ENCODE data around the gene DISC1.
"Not testable (repeated sequence)": the region's sequence is repeated elsewhere in the genome, so short reads cannot be mapped to it uniquely, and the experiment has no call there.

Gene DISC1

GRCh38 chr1:231943084-231943483 lies 316.5 kb downstream of the DISC1 start (continued):
- TF ChIP-seq, protein P1, sequence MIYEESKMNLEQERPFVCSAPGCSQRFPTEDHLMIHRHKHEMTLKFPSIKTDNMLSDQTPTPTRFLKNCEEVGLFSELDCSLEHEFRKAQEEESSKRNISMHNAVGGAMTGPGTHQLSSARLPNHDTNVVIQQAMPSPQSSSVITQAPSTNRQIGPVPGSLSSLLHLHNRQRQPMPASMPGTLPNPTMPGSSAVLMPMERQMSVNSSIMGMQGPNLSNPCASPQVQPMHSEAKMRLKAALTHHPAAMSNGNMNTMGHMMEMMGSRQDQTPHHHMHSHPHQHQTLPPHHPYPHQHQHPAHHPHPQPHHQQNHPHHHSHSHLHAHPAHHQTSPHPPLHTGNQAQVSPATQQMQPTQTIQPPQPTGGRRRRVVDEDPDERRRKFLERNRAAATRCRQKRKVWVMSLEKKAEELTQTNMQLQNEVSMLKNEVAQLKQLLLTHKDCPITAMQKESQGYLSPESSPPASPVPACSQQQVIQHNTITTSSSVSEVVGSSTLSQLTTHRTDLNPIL (CRISPR knock-in tag; IDR thresholded peaks at IDR 0.05; ENCODE audit: low read depth) = no peak
- TF ChIP-seq ZNF70 (CRISPR knock-in tag; IDR thresholded peaks at IDR 0.05) (no peak), PPARA (CRISPR knock-in tag; IDR thresholded peaks at IDR 0.05; ENCODE audit: borderline replicate concordance) (no peak), TOX (CRISPR knock-in tag; IDR thresholded peaks at IDR 0.05; ENCODE audit: borderline replicate concordance) (no peak), RARB (CRISPR knock-in tag; IDR thresholded peaks at IDR 0.05) (no peak), ISL1 (CRISPR knock-in tag; IDR thresholded peaks at IDR 0.05) (no peak), POU6F1 (CRISPR knock-in tag; IDR thresholded peaks at IDR 0.05; ENCODE audit: borderline replicate concordance, low read depth) (no peak), ZFP30 (CRISPR knock-in tag; IDR thresholded peaks at IDR 0.05) (no peak), ZNF8 (CRISPR knock-in tag; IDR thresholded peaks at IDR 0.05) (no peak), ESRRG (CRISPR knock-in tag; IDR thresholded peaks at IDR 0.05) (no peak), ZC3H10 (CRISPR knock-in tag; IDR thresholded peaks at IDR 0.05) (no peak), TCF4 (CRISPR knock-in tag; IDR thresholded peaks at IDR 0.05; ENCODE audit: borderline replicate concordance) (no peak)
- TF ChIP-seq, protein P2, sequence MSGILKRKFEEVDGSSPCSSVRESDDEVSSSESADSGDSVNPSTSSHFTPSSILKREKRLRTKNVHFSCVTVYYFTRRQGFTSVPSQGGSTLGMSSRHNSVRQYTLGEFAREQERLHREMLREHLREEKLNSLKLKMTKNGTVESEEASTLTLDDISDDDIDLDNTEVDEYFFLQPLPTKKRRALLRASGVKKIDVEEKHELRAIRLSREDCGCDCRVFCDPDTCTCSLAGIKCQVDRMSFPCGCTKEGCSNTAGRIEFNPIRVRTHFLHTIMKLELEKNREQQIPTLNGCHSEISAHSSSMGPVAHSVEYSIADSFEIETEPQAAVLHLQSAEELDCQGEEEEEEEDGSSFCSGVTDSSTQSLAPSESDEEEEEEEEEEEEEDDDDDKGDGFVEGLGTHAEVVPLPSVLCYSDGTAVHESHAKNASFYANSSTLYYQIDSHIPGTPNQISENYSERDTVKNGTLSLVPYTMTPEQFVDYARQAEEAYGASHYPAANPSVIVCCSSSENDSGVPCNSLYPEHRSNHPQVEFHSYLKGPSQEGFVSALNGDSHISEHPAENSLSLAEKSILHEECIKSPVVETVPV (CRISPR knock-in tag; IDR thresholded peaks at IDR 0.05) = no peak

DNA sequence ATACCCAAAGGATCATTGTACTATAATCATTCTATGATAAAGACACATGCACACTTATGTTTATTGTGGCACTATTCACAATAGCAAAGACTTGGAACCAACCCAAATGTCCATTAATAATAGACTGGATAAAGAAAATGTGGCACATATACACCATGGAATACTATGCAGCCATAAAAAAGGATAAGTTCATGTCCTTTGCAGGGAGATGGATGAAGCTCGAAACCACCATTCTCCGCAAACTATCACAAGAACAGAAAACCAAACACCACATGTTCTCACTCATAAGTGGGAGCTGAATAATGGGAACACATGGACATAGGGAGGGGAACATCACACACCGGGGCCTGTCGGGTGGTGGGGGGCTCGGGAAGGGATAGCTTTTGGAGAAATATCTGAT lies 321.5 kb downstream of the DISC1 start:
- ATAC-seq = not testable (repeated sequence)

DNA sequence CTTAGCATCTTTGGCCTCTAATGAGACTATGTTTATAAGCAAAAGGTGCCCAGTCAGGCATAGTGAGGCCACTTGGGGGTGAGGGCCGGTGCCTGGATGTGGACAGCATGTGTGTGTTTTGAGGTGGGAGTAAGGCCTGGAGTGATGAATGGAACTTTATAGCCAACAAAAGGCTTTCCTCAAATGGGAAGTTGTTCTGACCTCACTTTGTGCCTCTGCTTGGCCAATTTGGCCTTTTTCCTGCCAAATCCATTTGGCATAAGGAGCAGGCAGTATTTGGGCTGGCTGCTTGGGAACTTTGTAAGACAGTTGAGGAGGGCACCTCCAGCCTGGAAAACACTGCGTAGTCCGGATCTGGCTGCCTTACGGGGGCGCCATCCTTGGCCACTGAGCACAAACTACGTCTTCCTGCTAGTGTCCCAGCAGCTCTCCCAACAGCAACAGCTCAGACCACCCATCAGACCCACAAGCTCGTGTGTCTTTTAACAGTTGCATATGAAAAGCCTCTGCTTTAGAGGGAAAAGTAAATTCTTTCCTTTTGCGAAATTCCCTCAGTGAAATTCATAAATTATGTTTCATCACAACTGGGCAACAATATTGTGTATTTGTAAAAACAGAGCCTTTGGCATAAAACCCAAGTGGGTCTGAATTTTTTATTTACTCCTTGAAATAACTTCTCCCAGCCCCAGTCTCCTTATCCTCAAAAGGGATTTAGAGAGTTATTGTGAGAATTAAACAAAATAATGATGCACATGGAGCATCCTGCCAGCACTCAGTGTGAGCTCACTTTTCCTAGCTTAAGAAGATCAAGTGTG lies 322.9 kb downstream of the DISC1 start:
- TF ChIP-seq, protein P1 (CRISPR knock-in tag; IDR thresholded peaks at IDR 0.05; ENCODE audit: low read depth) = no peak
- TF ChIP-seq ZFP3 (CRISPR knock-in tag; IDR thresholded peaks at IDR 0.05) = no peak
- no peak for TF ChIP-seq POU6F1 (CRISPR knock-in tag; IDR thresholded peaks at IDR 0.05; ENCODE audit: borderline replicate concordance, low read depth)
- no peak for TF ChIP-seq ZC3H10 (CRISPR knock-in tag; IDR thresholded peaks at IDR 0.05)
- no peak for TF ChIP-seq PATZ1 (CRISPR knock-in tag; IDR thresholded peaks at IDR 0.05; ENCODE audit: borderline replicate concordance)
- TF ChIP-seq ARNTL (CRISPR knock-in tag; IDR thresholded peaks at IDR 0.05; ENCODE audit: borderline replicate concordance, low read depth) = no peak
- TF ChIP-seq, protein P3, sequence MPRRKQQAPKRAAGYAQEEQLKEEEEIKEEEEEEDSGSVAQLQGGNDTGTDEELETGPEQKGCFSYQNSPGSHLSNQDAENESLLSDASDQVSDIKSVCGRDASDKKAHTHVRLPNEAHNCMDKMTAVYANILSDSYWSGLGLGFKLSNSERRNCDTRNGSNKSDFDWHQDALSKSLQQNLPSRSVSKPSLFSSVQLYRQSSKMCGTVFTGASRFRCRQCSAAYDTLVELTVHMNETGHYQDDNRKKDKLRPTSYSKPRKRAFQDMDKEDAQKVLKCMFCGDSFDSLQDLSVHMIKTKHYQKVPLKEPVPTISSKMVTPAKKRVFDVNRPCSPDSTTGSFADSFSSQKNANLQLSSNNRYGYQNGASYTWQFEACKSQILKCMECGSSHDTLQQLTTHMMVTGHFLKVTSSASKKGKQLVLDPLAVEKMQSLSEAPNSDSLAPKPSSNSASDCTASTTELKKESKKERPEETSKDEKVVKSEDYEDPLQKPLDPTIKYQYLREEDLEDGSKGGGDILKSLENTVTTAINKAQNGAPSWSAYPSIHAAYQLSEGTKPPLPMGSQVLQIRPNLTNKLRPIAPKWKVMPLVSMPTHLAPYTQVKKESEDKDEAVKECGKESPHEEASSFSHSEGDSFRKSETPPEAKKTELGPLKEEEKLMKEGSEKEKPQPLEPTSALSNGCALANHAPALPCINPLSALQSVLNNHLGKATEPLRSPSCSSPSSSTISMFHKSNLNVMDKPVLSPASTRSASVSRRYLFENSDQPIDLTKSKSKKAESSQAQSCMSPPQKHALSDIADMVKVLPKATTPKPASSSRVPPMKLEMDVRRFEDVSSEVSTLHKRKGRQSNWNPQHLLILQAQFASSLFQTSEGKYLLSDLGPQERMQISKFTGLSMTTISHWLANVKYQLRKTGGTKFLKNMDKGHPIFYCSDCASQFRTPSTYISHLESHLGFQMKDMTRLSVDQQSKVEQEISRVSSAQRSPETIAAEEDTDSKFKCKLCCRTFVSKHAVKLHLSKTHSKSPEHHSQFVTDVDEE (CRISPR knock-in tag; IDR thresholded peaks at IDR 0.05) = no peak
- TF ChIP-seq RARB (CRISPR knock-in tag; IDR thresholded peaks at IDR 0.05) = no peak
- TF ChIP-seq SNAI2 (CRISPR knock-in tag; IDR thresholded peaks at IDR 0.05) = no peak
- TF ChIP-seq ZNF565 (CRISPR knock-in tag; conservative IDR thresholded peaks at IDR 0.05; ENCODE audit: low read depth) = no peak
- no peak for TF ChIP-seq GLIS3 (CRISPR knock-in tag; IDR thresholded peaks at IDR 0.05)
- no peak for TF ChIP-seq ZNF70 (CRISPR knock-in tag; IDR thresholded peaks at IDR 0.05)
- ATAC-seq = peak; percentile 17; the same call in 1 of the 3 replicates
